Measurements from ENCODE around the gene MPHOSPH9.

Gene MPHOSPH9

DNA sequence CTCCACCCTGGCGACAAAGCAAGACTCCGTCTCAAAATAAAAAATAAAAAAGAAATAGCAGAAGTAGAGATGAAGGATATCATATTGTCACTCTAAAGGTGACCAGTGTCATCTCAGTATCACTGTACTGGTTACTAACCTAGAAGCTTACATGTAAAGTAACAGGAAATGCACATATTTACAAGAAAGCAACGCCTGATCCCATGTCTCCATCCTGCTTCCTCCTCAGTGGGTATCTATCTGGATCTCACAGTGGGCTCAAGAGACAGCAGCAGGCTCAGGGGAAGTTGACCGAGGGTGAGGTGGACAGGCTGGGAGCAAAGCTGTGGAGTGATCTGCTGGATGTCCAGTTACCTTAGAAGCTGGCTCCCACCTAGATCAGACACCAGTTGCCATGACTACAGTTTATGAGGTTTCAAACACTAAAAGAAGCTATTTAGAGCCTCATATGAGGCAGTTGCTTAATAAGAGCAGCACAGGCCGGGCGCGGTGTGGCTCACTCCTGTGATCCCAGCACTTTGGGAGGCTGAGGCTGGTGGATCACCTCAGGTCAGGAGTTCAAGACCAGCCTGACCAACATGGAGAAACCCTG is 10.8 kb upstream of the MPHOSPH9 start:
- no peak overlapping the region for H3K4me3 ChIP-seq (ENCODE audit: low read depth, low read length)

GRCh38 chr12:123242116-123242904 is 9.4 kb upstream of the MPHOSPH9 start:
- TF ChIP-seq, protein P1, sequence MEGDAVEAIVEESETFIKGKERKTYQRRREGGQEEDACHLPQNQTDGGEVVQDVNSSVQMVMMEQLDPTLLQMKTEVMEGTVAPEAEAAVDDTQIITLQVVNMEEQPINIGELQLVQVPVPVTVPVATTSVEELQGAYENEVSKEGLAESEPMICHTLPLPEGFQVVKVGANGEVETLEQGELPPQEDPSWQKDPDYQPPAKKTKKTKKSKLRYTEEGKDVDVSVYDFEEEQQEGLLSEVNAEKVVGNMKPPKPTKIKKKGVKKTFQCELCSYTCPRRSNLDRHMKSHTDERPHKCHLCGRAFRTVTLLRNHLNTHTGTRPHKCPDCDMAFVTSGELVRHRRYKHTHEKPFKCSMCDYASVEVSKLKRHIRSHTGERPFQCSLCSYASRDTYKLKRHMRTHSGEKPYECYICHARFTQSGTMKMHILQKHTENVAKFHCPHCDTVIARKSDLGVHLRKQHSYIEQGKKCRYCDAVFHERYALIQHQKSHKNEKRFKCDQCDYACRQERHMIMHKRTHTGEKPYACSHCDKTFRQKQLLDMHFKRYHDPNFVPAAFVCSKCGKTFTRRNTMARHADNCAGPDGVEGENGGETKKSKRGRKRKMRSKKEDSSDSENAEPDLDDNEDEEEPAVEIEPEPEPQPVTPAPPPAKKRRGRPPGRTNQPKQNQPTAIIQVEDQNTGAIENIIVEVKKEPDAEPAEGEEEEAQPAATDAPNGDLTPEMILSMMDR (IDR thresholded peaks at IDR 0.05; ENCODE audit: low read depth, low read length): no peak
- H3K4me3 ChIP-seq (ENCODE audit: low read depth, low read length): no peak overlapping the region

More for the DNA sequence above, 10.8 kb upstream of the MPHOSPH9 start:
- TF ChIP-seq, protein P1 (IDR thresholded peaks at IDR 0.05; ENCODE audit: low read depth, low read length): no peak

DNA sequence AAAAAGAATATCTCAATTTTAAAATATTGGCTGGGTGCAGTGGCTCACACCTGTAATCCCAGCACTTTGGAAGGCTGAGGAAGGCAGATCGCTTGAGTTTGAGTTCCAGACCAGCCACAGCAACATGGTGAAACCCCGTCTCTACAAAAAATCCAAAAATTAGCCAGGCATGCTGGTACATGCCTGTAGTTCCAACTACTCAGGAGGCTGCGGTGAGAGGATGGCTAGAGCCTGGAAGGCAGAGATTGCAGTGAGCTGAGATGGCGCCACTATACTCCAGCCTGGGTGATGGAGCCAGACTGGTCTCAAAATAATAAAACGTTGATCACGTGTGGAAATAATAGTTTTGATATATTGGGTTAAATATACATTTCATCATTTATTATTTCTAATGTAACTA is 6.0 kb upstream of the MPHOSPH9 start:
- TF ChIP-seq, protein P1 (IDR thresholded peaks at IDR 0.05; ENCODE audit: low read depth, low read length): no peak
- no peak overlapping the region for H3K4me3 ChIP-seq (ENCODE audit: low read depth, low read length)

GRCh38 chr12:123238330-123238682 is 5.4 kb upstream of the MPHOSPH9 start:
- TF ChIP-seq, protein P1 (IDR thresholded peaks at IDR 0.05; ENCODE audit: low read depth, low read length): no peak
- no peak overlapping the region for H3K4me3 ChIP-seq (ENCODE audit: low read depth, low read length)

- TF ChIP-seq, protein P1 (IDR thresholded peaks at IDR 0.05; ENCODE audit: low read depth, low read length): peak; percentile 51
- no peak overlapping the region for H3K4me3 ChIP-seq (ENCODE audit: low read depth, low read length)
Observed at GRCh38 chr12:123237646-123238329, 4.8 kb upstream of the MPHOSPH9 start.

GRCh38 chr12:123233505-123234308 is 766 bp upstream of the MPHOSPH9 start:
- TF ChIP-seq, protein P1 (IDR thresholded peaks at IDR 0.05; ENCODE audit: low read depth, low read length): no peak
- H3K4me3 ChIP-seq (ENCODE audit: low read depth, low read length): peak overlapping the region; percentile 96

All from WI38 (cell line).